H9 (cell line): ENCODE measurements around the gene ZNF593. TPM values are rescaled to one million over a fixed set of nuclear protein-coding genes. Genes with fewer than 3 reads are reported as not detected.

ENCODE experiments used
- DNase-seq: peaks from one replicate; pipeline ENCODE4 v3.0.0-alpha.2; 2017
- H2AFZ ChIP-seq: one replicate; pipeline ENCODE4 v1.6.1; 2013; ENCODE audit warnings: mild to moderate bottlenecking, low read length, control low read depth, moderate library complexity
- H2AK5ac ChIP-seq: 2 replicates; pipeline ENCODE4 v1.6.1; 2013; ENCODE audit warnings: low read length, control low read depth, mixed read lengths; ENCODE audit not compliant: insufficient read length
- H2BK120ac ChIP-seq: one replicate; pipeline ENCODE4 v1.6.1; 2013; ENCODE audit warnings: low read depth, mild to moderate bottlenecking, low read length, control low read depth, inconsistent platforms; ENCODE audit not compliant: poor library complexity, severe bottlenecking
- H2BK12ac ChIP-seq: 2 replicates; pipeline ENCODE4 v1.6.1; 2013; ENCODE audit warnings: low read length, control low read depth, mixed read lengths, low read depth; ENCODE audit not compliant: insufficient read length
- H2BK15ac ChIP-seq: 2 replicates; pipeline ENCODE4 v1.6.1; 2013; ENCODE audit warnings: low read depth, low read length, control low read depth
- H2BK20ac ChIP-seq: one replicate; pipeline ENCODE4 v1.6.1; 2013; ENCODE audit warnings: low read depth, mild to moderate bottlenecking, low read length, control low read depth, inconsistent platforms; ENCODE audit not compliant: poor library complexity, severe bottlenecking
- H2BK5ac ChIP-seq: 2 replicates; pipeline ENCODE4 v1.6.1; 2013; ENCODE audit warnings: low read length, control low read depth, mixed read lengths; ENCODE audit not compliant: insufficient read length
- H3K14ac ChIP-seq: 2 replicates; pipeline ENCODE4 v1.6.1; 2013; ENCODE audit warnings: low read length, control low read depth; ENCODE audit not compliant: insufficient read depth
- H3K18ac ChIP-seq: 2 replicates; pipeline ENCODE4 v1.6.1; 2013; ENCODE audit warnings: low read depth, mild to moderate bottlenecking, mixed read lengths, low read length, control low read depth; ENCODE audit not compliant: insufficient read length
- H3K23ac ChIP-seq: 2 replicates; pipeline ENCODE4 v1.6.1; 2013; ENCODE audit warnings: low read length, control low read depth, mixed read lengths, low read depth; ENCODE audit not compliant: insufficient read length
- H3K23me2 ChIP-seq: 2 replicates; pipeline ENCODE4 v1.6.1; 2013; ENCODE audit warnings: low read depth, mild to moderate bottlenecking, mixed read lengths, low read length, control low read depth; ENCODE audit not compliant: insufficient read length, poor library complexity, severe bottlenecking
- H3K27ac ChIP-seq: 2 replicates; pipeline ENCODE4 v1.5.1; 2013; ENCODE audit warnings: low read length, control low read depth, mixed read lengths, low read depth; ENCODE audit not compliant: insufficient read length
- H3K27me3 ChIP-seq: 2 replicates; pipeline ENCODE4 v1.6.1; 2013; ENCODE audit warnings: low read length, control low read depth, inconsistent platforms; ENCODE audit not compliant: insufficient read depth
- H3K4ac ChIP-seq: 2 replicates; pipeline ENCODE4 v1.6.1; 2013; ENCODE audit warnings: low read depth, mild to moderate bottlenecking, control low read depth, inconsistent platforms, low read length, moderate library complexity
- H3K4me1 ChIP-seq: 2 replicates; pipeline ENCODE4 v1.6.1; 2013; ENCODE audit warnings: low read length, control low read depth, inconsistent platforms; ENCODE audit not compliant: insufficient read depth
- H3K4me2 ChIP-seq: 2 replicates; pipeline ENCODE4 v1.6.1; 2013; ENCODE audit warnings: low read length, control low read depth, mixed read lengths; ENCODE audit not compliant: insufficient read length, insufficient read depth
- H3K56ac ChIP-seq: 2 replicates; pipeline ENCODE4 v1.6.1; 2013; ENCODE audit warnings: low read depth, mild to moderate bottlenecking, mixed read lengths, low read length, control low read depth; ENCODE audit not compliant: insufficient read length
- H3K79me1 ChIP-seq: 2 replicates; pipeline ENCODE4 v1.6.1; 2013; ENCODE audit warnings: low read depth, mild to moderate bottlenecking, moderate library complexity, low read length, control low read depth, inconsistent platforms; ENCODE audit not compliant: insufficient read depth, poor library complexity, severe bottlenecking
- H3K79me2 ChIP-seq: 2 replicates; pipeline ENCODE4 v1.6.1; 2013; ENCODE audit warnings: low read length, control low read depth, inconsistent platforms; ENCODE audit not compliant: insufficient read depth
- H3K9ac ChIP-seq: 2 replicates; pipeline ENCODE4 v1.6.1; 2013; ENCODE audit warnings: low read length, control low read depth, mixed read lengths; ENCODE audit not compliant: insufficient read length; ENCODE audit errors: extremely low read depth
- H3K9me3 ChIP-seq: one replicate; pipeline ENCODE4 v1.6.1; 2013; ENCODE audit warnings: low read depth, low read length, inconsistent platforms; ENCODE audit not compliant: control insufficient read depth
- H3T11ph ChIP-seq: one replicate; pipeline ENCODE4 v1.6.1; 2013; ENCODE audit warnings: mild to moderate bottlenecking, low read length, control low read depth, inconsistent platforms
- H4K20me1 ChIP-seq: one replicate; pipeline ENCODE4 v1.6.1; 2013; ENCODE audit not compliant: control insufficient read depth, insufficient read length, insufficient read depth
- H4K5ac ChIP-seq: 2 replicates; pipeline ENCODE4 v1.6.1; 2013; ENCODE audit warnings: low read depth, mild to moderate bottlenecking, mixed read lengths, low read length, control low read depth; ENCODE audit not compliant: insufficient read length
- H4K8ac ChIP-seq: replicated peaks from 2 replicates; pipeline ENCODE4 v1.6.1; 2013; ENCODE audit warnings: low read length, control low read depth, mixed read lengths, low read depth; ENCODE audit not compliant: insufficient read length
- H4K91ac ChIP-seq: 2 replicates; pipeline ENCODE4 v1.6.1; 2013; ENCODE audit warnings: low read depth, mild to moderate bottlenecking, moderate library complexity, mixed read lengths, low read length, control low read depth; ENCODE audit not compliant: insufficient read length
- H3K27ac Mint-ChIP-seq, 3 experiments: 2 replicates in 2 of 3; 3 replicates in 1 of 3; pipeline ENCODE4 v1.8.0; 2020 to 2021; ENCODE audit warnings: mixed read lengths in 3 of 3, mild to moderate bottlenecking in 1 of 3, moderate library complexity in 1 of 3
- H3K27me3 Mint-ChIP-seq: 2 replicates; pipeline ENCODE4 v1.8.0; 2021; ENCODE audit warnings: low read depth, mild to moderate bottlenecking, moderate library complexity, mixed read lengths
- H3K36me3 Mint-ChIP-seq, 3 experiments: 2 replicates in 2 of 3; 3 replicates in 1 of 3; pipeline ENCODE4 v1.8.0; 2020 to 2021; ENCODE audit warnings: low read depth in 3 of 3, mixed read lengths in 3 of 3; ENCODE audit not compliant: insufficient read depth in 1 of 3
- H3K4me1 Mint-ChIP-seq, 2 experiments: 2 replicates each; pipeline ENCODE4 v1.8.0; 2020; ENCODE audit warnings: mixed read lengths in 2 of 2
- H3K4me3 Mint-ChIP-seq, 2 experiments: 2 replicates in 1 of 2; 3 replicates in 1 of 2; pipeline ENCODE4 v1.8.0; 2020 to 2021; ENCODE audit warnings: mild to moderate bottlenecking in 2 of 2, mixed read lengths in 2 of 2, moderate library complexity in 1 of 2
- H3K9me3 Mint-ChIP-seq, 2 experiments: 2 replicates in 1 of 2; 3 replicates in 1 of 2; pipeline ENCODE4 v1.8.0; 2020; ENCODE audit warnings: mild to moderate bottlenecking in 2 of 2, mixed read lengths in 2 of 2, moderate library complexity in 1 of 2
- WGBS: extraction: QIAGEN DNeasy Blood & Tissue Kit; methylation state at CpG from one replicate; pipeline ENCODE4 v1.1.7; 2013; ENCODE audit warnings: missing lambda C conversion rate, low lambda C conversion rate, mixed read lengths; ENCODE audit not compliant: insufficient read length; ENCODE audit errors: extremely low coverage; 5-methylcytosine and 5-hydroxymethylcytosine counted together
- total RNA-seq: library from RNA; stranded (reverse); gene quantifications from 2 replicates; pipeline ENCODE4 v1.2.1, GENCODE V29; 2021
- TF ChIP-seq, protein P1 (sequence below): fragments of 200-600 bp; sonication (generic); conservative IDR thresholded peaks from 3 replicates; pipeline ENCODE4 v1.8.0; 2021; ENCODE audit warnings: antibody characterized with exemption, mild to moderate bottlenecking

ZNF593 gene
- total RNA-seq, 1 experiment from 2014 or later: 48.2 TPM

- no peak overlapping the region for H3K4ac ChIP-seq
- no peak overlapping the region for H4K5ac ChIP-seq
- H2BK20ac ChIP-seq: no peak overlapping the region
- no peak overlapping the region for H3K56ac ChIP-seq
- no peaks in the 10 kb centered on the region for H3K4me1 ChIP-seq
- Mint-ChIP-seq H3K36me3 (no peaks in the 10 kb centered on the region), H3K27ac (no peak overlapping the region), H3K4me1 (peaks cover 6 to 7% of the 10 kb centered on the region in 2 experiments; a peak in 3 of 4 replicates), H3K9me3 (no peaks in the 10 kb centered on the region), H3K27me3 (peaks cover 4% of the 10 kb centered on the region), H3K4me3 (no peak overlapping the region)
- no peak overlapping the region for H2BK120ac ChIP-seq
- H3K14ac ChIP-seq: no peak overlapping the region
- no peak overlapping the region for H3K4me2 ChIP-seq
- no peaks in the 10 kb centered on the region for H3K27me3 ChIP-seq
- WGBS: no CpG with 5 or more reads among the region's 5 CpGs
- no peaks in the 10 kb centered on the region for H4K20me1 ChIP-seq
- H4K91ac ChIP-seq: no peak overlapping the region
- no peak overlapping the region for H2AFZ ChIP-seq
- H3K9me3 ChIP-seq: no peaks in the 10 kb centered on the region
- H2BK5ac ChIP-seq: no peak overlapping the region
- DNase-seq: no peak
- no peaks in the 10 kb centered on the region for H3K79me1 ChIP-seq
- no peak overlapping the region for H2BK12ac ChIP-seq
- no peak overlapping the region for H2AK5ac ChIP-seq
- no peak overlapping the region for H2BK15ac ChIP-seq
- no peaks in the 10 kb centered on the region for H3K23me2 ChIP-seq
- H3K9ac ChIP-seq: no peak overlapping the region
- H3T11ph ChIP-seq: no peak overlapping the region
- H4K8ac ChIP-seq: no peak overlapping the region
- H3K27ac ChIP-seq: no peak overlapping the region
- no peaks in the 10 kb centered on the region for H3K79me2 ChIP-seq
- TF ChIP-seq, protein P1, sequence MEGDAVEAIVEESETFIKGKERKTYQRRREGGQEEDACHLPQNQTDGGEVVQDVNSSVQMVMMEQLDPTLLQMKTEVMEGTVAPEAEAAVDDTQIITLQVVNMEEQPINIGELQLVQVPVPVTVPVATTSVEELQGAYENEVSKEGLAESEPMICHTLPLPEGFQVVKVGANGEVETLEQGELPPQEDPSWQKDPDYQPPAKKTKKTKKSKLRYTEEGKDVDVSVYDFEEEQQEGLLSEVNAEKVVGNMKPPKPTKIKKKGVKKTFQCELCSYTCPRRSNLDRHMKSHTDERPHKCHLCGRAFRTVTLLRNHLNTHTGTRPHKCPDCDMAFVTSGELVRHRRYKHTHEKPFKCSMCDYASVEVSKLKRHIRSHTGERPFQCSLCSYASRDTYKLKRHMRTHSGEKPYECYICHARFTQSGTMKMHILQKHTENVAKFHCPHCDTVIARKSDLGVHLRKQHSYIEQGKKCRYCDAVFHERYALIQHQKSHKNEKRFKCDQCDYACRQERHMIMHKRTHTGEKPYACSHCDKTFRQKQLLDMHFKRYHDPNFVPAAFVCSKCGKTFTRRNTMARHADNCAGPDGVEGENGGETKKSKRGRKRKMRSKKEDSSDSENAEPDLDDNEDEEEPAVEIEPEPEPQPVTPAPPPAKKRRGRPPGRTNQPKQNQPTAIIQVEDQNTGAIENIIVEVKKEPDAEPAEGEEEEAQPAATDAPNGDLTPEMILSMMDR: no peak
- H3K23ac ChIP-seq: no peak overlapping the region
- H3K18ac ChIP-seq: no peak overlapping the region
These were observed 43.0 kb downstream of the ZNF593 start for GRCh38 chr1:26212726-26213125.
